Lower leg skin (tissue), 4 donors: ENCODE data around the gene TRIM9. TPM values are rescaled to one million over a fixed set of nuclear protein-coding genes. Genes with fewer than 3 reads are reported as not detected.

ENCODE experiments used
- DNase-seq, 2 donors: peaks; one replicate each; pipeline ENCODE4 v3.0.0-alpha.2; 2019; ENCODE audit warnings: low spot score in 2 of 2
- H3K4me3 ChIP-seq: fragments of 200-600 bp; sonication (generic); 2 replicates; pipeline ENCODE4 v1.5.1; 2017; ENCODE audit warnings: mild to moderate bottlenecking, low read depth; ENCODE audit not compliant: poor library complexity, severe bottlenecking
- CTCF ChIP-seq, 3 donors: fragments of 450-650 bp; IDR thresholded peaks; one replicate each; pipeline ENCODE4 v1.5.1; 2016; ENCODE audit warnings: antibody characterized with exemption in 3 of 3, mild to moderate bottlenecking in 3 of 3, moderate library complexity in 2 of 3
- POLR2A ChIP-seq, 2 donors: fragments of 450-650 bp; IDR thresholded peaks; one replicate each; pipeline ENCODE4 v1.6.1; 2016 to 2017; ENCODE audit warnings: antibody characterized with exemption in 2 of 2, mild to moderate bottlenecking in 1 of 2, moderate library complexity in 1 of 2
- WGBS, 2 donors: methylation state at CpG; one replicate each; pipeline ENCODE4 v1.1.5; 2018; 5-methylcytosine and 5-hydroxymethylcytosine counted together
- intact Hi-C: fragments of 100-400 bp; cut with DNase I; formaldehyde crosslinking; loops from one replicate; pipeline ENCODE4 v1.15.0; 2023; ENCODE audit warnings: low total_unique reads
- total RNA-seq, 4 donors: library from RNA; depleted of rRNA; stranded (reverse); fragments of >200 nt; gene quantifications; one replicate each; pipeline ENCODE4 v1.1.0, GENCODE V29; 2016

Gene TRIM9
- total RNA-seq, 4 donors from 2014 or later: 0.76 to 3.0 (median 1.4) TPM

- intact Hi-C loops: no loop called here
- WGBS, 2 donors: 49 to 66% methylated on average over 2 of the region's 2 CpGs
- DNase-seq: no peak
- no peak overlapping the region for H3K4me3 ChIP-seq
- no peak for TF ChIP-seq POLR2A (IDR thresholded peaks at IDR 0.05)
- no peak for TF ChIP-seq CTCF (IDR thresholded peaks at IDR 0.05)
Observed at GRCh38 chr14:50936016-50936340, 158.9 kb downstream of the TRIM9 start.

GRCh38 chr14:50935126-50936015, 159.5 kb downstream of the TRIM9 start:
- TF ChIP-seq POLR2A (IDR thresholded peaks at IDR 0.05) (no peak), CTCF (IDR thresholded peaks at IDR 0.05) (no peak)
- intact Hi-C loops: no loop called here
- DNase-seq: no peak
- no peak overlapping the region for H3K4me3 ChIP-seq
- WGBS, 2 donors: 72 to 78% methylated on average over 5 of the region's 5 CpGs

GRCh38 chr14:50932592-50933495, 162.1 kb downstream of the TRIM9 start:
- DNase-seq: no peak
- TF ChIP-seq CTCF (IDR thresholded peaks at IDR 0.05) (no peak), POLR2A (IDR thresholded peaks at IDR 0.05) (no peak)
- intact Hi-C loops: no loop called here
- no peak overlapping the region for H3K4me3 ChIP-seq
- whole genome bisulfite sequencing, 2 donors: 84 to 88% methylated on average over 4 of the region's 4 CpGs

GRCh38 chr14:50932156-50932555, 162.7 kb downstream of the TRIM9 start:
- no peak for DNase-seq
- 55 to 79% methylated on average over 1 of the region's 1 CpG for WGBS, 2 donors
- intact Hi-C loops: no loop called here
- no peak for TF ChIP-seq CTCF (IDR thresholded peaks at IDR 0.05)
- TF ChIP-seq POLR2A (IDR thresholded peaks at IDR 0.05): no peak
- H3K4me3 ChIP-seq: no peak overlapping the region

- TF ChIP-seq CTCF (IDR thresholded peaks at IDR 0.05): no peak
- TF ChIP-seq POLR2A (IDR thresholded peaks at IDR 0.05): no peak
- no peak for DNase-seq
- intact Hi-C loops: no loop called here
- 97 to 100% methylated on average over 3 of the region's 3 CpGs for WGBS, 2 donors
- H3K4me3 ChIP-seq: no peak overlapping the region
Observed at GRCh38 chr14:50931559-50931958, 163.3 kb downstream of the TRIM9 start.
